ENCODE results near the gene ZNF70. TPM values are rescaled to one million over a fixed set of nuclear protein-coding genes. Genes with fewer than 3 reads are reported as not detected.

The ZNF70 gene
- total and polyA plus RNA-seq, 12 donors, result 0.94 to 6.1 (median 4.6) TPM

GRCh38 chr22:23712256-23712655 is 38.7 kb downstream of the ZNF70 start:
- H3K36me3 ChIP-seq (replicated peaks in 1 of 2), result peaks cover 0 to 66% of the 10 kb centered on the region in 2 donors
- WGBS, 4 donors, result 93 to 100% (median 95%) methylated on average over 3 to 12 of the region's 12 CpGs
- intact Hi-C loops (cut with DNase I), result no loop called here

DNA sequence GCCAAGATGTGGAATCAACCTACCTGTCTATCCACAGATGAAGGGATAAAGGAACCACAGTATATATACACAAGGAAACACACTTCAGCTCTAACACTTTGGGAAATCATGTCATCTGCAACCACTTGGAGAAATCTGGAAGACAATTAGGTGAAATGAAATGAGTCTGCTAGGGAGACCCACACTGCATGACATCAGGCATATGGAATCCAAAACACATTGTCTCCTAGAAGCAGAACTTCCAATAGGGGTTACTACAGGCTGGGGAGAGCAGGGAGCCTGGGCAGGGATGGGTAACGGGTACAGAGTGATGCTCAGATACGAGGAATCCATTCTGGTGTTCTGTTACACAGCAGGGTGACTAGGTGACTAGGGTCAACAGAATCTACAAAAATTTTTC is 41.8 kb downstream of the ZNF70 start:
- H3K9me3 ChIP-seq (replicated peaks in 1 of 3), result no peaks in the 10 kb centered on the region
- DNase-seq, result no peak
- H3K4me1 ChIP-seq (replicated peaks in 1 of 2), result no peaks in the 10 kb centered on the region
- TF ChIP-seq POLR2A (IDR thresholded peaks at IDR 0.05), result no peak
- TF ChIP-seq, protein P1, sequence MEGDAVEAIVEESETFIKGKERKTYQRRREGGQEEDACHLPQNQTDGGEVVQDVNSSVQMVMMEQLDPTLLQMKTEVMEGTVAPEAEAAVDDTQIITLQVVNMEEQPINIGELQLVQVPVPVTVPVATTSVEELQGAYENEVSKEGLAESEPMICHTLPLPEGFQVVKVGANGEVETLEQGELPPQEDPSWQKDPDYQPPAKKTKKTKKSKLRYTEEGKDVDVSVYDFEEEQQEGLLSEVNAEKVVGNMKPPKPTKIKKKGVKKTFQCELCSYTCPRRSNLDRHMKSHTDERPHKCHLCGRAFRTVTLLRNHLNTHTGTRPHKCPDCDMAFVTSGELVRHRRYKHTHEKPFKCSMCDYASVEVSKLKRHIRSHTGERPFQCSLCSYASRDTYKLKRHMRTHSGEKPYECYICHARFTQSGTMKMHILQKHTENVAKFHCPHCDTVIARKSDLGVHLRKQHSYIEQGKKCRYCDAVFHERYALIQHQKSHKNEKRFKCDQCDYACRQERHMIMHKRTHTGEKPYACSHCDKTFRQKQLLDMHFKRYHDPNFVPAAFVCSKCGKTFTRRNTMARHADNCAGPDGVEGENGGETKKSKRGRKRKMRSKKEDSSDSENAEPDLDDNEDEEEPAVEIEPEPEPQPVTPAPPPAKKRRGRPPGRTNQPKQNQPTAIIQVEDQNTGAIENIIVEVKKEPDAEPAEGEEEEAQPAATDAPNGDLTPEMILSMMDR (IDR thresholded peaks at IDR 0.05), result no peak
- H3K4me3 ChIP-seq, result no peak overlapping the region
- no peaks in the 10 kb centered on the region for H3K27me3 ChIP-seq
- no peak overlapping the region for H3K27ac ChIP-seq
- 91 to 98% (median 93%) methylated on average over 2 of the region's 2 CpGs for WGBS, 4 donors
- intact Hi-C loops (cut with DNase I), result no loop called here
- peaks cover 0 to 94% of the 10 kb centered on the region in 2 donors for H3K36me3 ChIP-seq (replicated peaks in 1 of 2)

More at GRCh38 chr22:23712256-23712655, 38.7 kb downstream of the ZNF70 start:
- H3K9me3 ChIP-seq (replicated peaks in 1 of 3), result no peaks in the 10 kb centered on the region
- no peak overlapping the region for H3K27ac ChIP-seq
- H3K4me3 ChIP-seq, result no peak overlapping the region
- TF ChIP-seq POLR2A (IDR thresholded peaks at IDR 0.05), result no peak
- TF ChIP-seq, protein P1 (IDR thresholded peaks at IDR 0.05), result no peak
- H3K4me1 ChIP-seq (replicated peaks in 1 of 2), result peaks cover 7 to 14% of the 10 kb centered on the region in 2 donors
- H3K27me3 ChIP-seq, result no peaks in the 10 kb centered on the region
- no peak for DNase-seq

GRCh38 chr22:23708270-23708669 is 42.6 kb downstream of the ZNF70 start:
- no peak overlapping the region for H3K4me3 ChIP-seq
- H3K9me3 ChIP-seq (replicated peaks in 1 of 3), result no peaks in the 10 kb centered on the region
- intact Hi-C loops (cut with DNase I), result no loop called here
- TF ChIP-seq POLR2A (IDR thresholded peaks at IDR 0.05), result no peak
- TF ChIP-seq, protein P1 (IDR thresholded peaks at IDR 0.05), result no peak
- DNase-seq, result no peak
- H3K27me3 ChIP-seq, result no peaks in the 10 kb centered on the region
- 85 to 94% (median 91%) methylated on average over 1 of the region's 1 CpG for WGBS, 4 donors
- peaks cover 0 to 92% of the 10 kb centered on the region in 2 donors for H3K36me3 ChIP-seq (replicated peaks in 1 of 2)
- no peaks in the 10 kb centered on the region for H3K4me1 ChIP-seq (replicated peaks in 1 of 2)
- H3K27ac ChIP-seq, result no peak overlapping the region

DNA sequence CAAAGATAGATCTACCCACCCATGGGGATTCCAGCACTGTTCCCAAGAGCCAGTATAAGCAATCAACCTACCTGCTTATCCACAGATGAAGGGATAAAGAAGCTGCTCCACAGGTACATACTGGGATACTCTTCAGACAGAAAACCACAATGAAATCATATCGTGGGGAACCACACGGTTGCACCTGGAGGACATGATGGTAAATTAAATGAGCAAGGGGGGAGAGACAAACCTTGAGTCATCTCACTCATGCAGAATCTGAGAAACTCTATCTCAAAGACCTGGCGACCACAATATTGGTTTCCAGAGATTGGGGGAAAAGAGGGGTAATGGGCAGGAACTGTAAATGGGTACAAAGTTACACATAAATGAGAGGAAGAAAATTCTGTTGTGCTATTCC is 45.6 kb downstream of the ZNF70 start:
- Histone ChIP-seq H3K9me3 (replicated peaks in 1 of 3) (no peaks in the 10 kb centered on the region), H3K4me3 (no peak overlapping the region), H3K27ac (no peak overlapping the region), H3K27me3 (no peaks in the 10 kb centered on the region), H3K36me3 (replicated peaks in 1 of 2) (peaks cover 0 to 81% of the 10 kb centered on the region in 2 donors), H3K4me1 (replicated peaks in 1 of 2) (peaks cover 6 to 8% of the 10 kb centered on the region in 2 donors)
- 92 to 98% (median 95%) methylated on average over 3 of the region's 3 CpGs for WGBS, 4 donors
- no peak for TF ChIP-seq POLR2A (IDR thresholded peaks at IDR 0.05)
- TF ChIP-seq, protein P1 (IDR thresholded peaks at IDR 0.05), result no peak
- intact Hi-C loops (cut with DNase I), result no loop called here
- no peak for DNase-seq

Data from adrenal gland (tissue), 12 donors.